ENCODE data around the gene TLE6. TPM values are rescaled to one million over a fixed set of nuclear protein-coding genes. Genes with fewer than 3 reads are reported as not detected.

TLE6 gene
- total and polyA plus RNA-seq, 2 of the 13 experiments (the other 11 are each of a cell fraction or from before 2014, with no cell fraction given), result 0.24 to 5.5 TPM

DNA sequence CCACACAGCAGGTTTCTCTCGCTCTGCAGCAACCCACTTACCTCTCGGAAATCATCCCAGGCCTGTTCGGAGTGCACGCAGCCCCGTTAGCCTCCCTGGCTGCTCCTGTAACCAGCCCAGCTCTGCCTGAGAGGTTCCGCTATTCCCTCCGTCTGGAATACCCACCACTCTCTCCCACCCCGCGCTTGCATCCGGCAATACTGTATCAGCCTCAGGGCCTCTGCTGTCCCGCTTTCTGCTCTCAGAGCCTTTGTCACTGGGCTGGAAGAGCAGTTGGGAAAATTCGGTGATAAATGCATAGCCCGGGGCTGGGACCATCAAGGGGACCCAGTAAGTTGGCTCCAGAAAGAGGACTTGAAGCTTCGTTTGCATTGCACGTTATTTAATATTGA lies 759 bp upstream of the TLE6 start:
- ChIA-PET POLR2A (interaction anchor here (0.6 to 2.7 kb wide), 4 partner anchors 26 to 60 kb away, joined by 3 to 10 read pairs (median 6); no protein-coding TSS in a partner anchor), CTCF (ENCODE audit: low intra/inter-chr PET ratio, low total read pairs) (no interaction called here)
- no peaks in the 10 kb centered on the region for H3K9me3 ChIP-seq (ENCODE audit: low read length)
- in situ Hi-C loops (cut with HindIII; ENCODE audit: extremely low pct_ligation_motif_present, low pct_unique_long_range_greater_than_20kb) (no loop called here), intact Hi-C loops (cut with micrococcal nuclease; ENCODE audit: unreplicated experiment) (loop anchor here (5.0 kb wide), 1 partner anchor 116 kb away; the partner anchor contains the start of gene GNA11)
- H3K4me2 ChIP-seq (ENCODE audit: low read depth, low read length), result peak overlapping the region; percentile 96
- under 1% methylated on average over 15 of the region's 15 CpGs for WGBS (ENCODE audit: low lambda C conversion rate)
- peak overlapping the region; percentile 17 for H2AFZ ChIP-seq (ENCODE audit: low read length)
- H3K27ac ChIP-seq (ENCODE audit: extremely low read length, insufficient read depth, low read length), result no peak overlapping the region
- no TSS peak for BruUV-seq (replicated peaks)
- H3K4me3 ChIP-seq (replicated peaks in 1 of 3; ENCODE audit: insufficient read depth in 1 of 3, low read depth in 2 of 3, low read length in 3 of 3), result peak overlapping the region; percentile 47 to 78 (median 59)
- ATAC-seq, result peak; percentile 48
- no peaks in the 10 kb centered on the region for H4K20me1 ChIP-seq (ENCODE audit: insufficient read depth, low read length)
- no peaks in the 10 kb centered on the region for H3K79me2 ChIP-seq (ENCODE audit: insufficient read depth, low read length)
- no peak for FAIRE-seq
- H3K9ac ChIP-seq (ENCODE audit: insufficient read depth, low read depth, low read length), result peak overlapping the region; percentile 53
- H3K36me3 ChIP-seq (replicated peaks in 1 of 2; ENCODE audit: control insufficient read depth in 1 of 2, insufficient read depth in 2 of 2, low read length in 2 of 2), result no peaks in the 10 kb centered on the region
- DNase-seq (ENCODE audit: low spot score), result no peak
- peaks cover 0 to 22% of the 10 kb centered on the region in 2 experiments; a peak in 4 of 5 replicates for H3K27me3 ChIP-seq (ENCODE audit: control insufficient read depth in 1 of 2, insufficient read depth in 2 of 2, low read length in 2 of 2)
- peaks cover 57% of the 10 kb centered on the region for H3K4me1 ChIP-seq (ENCODE audit: insufficient read depth, low read length)
- no peak for TF ChIP-seq MYC (CRISPR knock-in tag; IDR thresholded peaks at IDR 0.05; ENCODE audit: borderline replicate concordance)
- no peak for TF ChIP-seq TBP (CRISPR knock-in tag; IDR thresholded peaks at IDR 0.05)
- TF ChIP-seq ZNF256 (CRISPR knock-in tag; conservative IDR thresholded peaks at IDR 0.05), result no peak
- TF ChIP-seq DR1 (CRISPR knock-in tag; IDR thresholded peaks at IDR 0.05), result no peak
- TF ChIP-seq, protein P1, sequence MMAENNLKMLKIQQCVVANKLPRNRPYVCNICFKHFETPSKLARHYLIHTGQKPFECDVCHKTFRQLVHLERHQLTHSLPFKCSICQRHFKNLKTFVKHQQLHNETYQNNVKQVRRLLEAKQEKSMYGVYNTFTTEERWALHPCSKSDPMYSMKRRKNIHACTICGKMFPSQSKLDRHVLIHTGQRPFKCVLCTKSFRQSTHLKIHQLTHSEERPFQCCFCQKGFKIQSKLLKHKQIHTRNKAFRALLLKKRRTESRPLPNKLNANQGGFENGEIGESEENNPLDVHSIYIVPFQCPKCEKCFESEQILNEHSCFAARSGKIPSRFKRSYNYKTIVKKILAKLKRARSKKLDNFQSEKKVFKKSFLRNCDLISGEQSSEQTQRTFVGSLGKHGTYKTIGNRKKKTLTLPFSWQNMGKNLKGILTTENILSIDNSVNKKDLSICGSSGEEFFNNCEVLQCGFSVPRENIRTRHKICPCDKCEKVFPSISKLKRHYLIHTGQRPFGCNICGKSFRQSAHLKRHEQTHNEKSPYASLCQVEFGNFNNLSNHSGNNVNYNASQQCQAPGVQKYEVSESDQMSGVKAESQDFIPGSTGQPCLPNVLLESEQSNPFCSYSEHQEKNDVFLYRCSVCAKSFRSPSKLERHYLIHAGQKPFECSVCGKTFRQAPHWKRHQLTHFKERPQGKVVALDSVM (CRISPR knock-in tag; IDR thresholded peaks at IDR 0.05), result no peak
- TF ChIP-seq ZNF740 (CRISPR knock-in tag; IDR thresholded peaks at IDR 0.05), result no peak
- TF ChIP-seq ZSCAN22 (CRISPR knock-in tag; IDR thresholded peaks at IDR 0.05), result no peak; the same call in 1 of the 2 replicates
- no peak for TF ChIP-seq ZNF850 (CRISPR knock-in tag; conservative IDR thresholded peaks at IDR 0.05)
- no peak for TF ChIP-seq HOMEZ (CRISPR knock-in tag; IDR thresholded peaks at IDR 0.05; ENCODE audit: low read depth)
- TF ChIP-seq, protein P2, sequence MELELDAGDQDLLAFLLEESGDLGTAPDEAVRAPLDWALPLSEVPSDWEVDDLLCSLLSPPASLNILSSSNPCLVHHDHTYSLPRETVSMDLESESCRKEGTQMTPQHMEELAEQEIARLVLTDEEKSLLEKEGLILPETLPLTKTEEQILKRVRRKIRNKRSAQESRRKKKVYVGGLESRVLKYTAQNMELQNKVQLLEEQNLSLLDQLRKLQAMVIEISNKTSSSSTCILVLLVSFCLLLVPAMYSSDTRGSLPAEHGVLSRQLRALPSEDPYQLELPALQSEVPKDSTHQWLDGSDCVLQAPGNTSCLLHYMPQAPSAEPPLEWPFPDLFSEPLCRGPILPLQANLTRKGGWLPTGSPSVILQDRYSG (CRISPR knock-in tag; IDR thresholded peaks at IDR 0.05), result 0 out of 2 replicates have a peak, but pooled peaks have one; percentile 17
- TF ChIP-seq NR1H2 (CRISPR knock-in tag; IDR thresholded peaks at IDR 0.05; ENCODE audit: borderline replicate concordance, low read depth), result peak; percentile 64; the same call in 1 of the 2 replicates
- no peak for TF ChIP-seq HNF1A (IDR thresholded peaks at IDR 0.05; ENCODE audit: low read depth)
- no peak for TF ChIP-seq HNF1A (CRISPR knock-in tag; IDR thresholded peaks at IDR 0.05; ENCODE audit: borderline replicate concordance)
- TF ChIP-seq CAMTA2 (CRISPR knock-in tag; IDR thresholded peaks at IDR 0.05; ENCODE audit: borderline replicate concordance), result peak; percentile 18; the same call in 1 of the 2 replicates
- TF ChIP-seq, protein P3, sequence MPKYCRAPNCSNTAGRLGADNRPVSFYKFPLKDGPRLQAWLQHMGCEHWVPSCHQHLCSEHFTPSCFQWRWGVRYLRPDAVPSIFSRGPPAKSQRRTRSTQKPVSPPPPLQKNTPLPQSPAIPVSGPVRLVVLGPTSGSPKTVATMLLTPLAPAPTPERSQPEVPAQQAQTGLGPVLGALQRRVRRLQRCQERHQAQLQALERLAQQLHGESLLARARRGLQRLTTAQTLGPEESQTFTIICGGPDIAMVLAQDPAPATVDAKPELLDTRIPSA (CRISPR knock-in tag; IDR thresholded peaks at IDR 0.05; ENCODE audit: borderline replicate concordance), result no peak

All from HepG2 (cell line).